Measurements from ENCODE around the gene ZNF33B.
"Not testable (repeated sequence)": the region's sequence is repeated elsewhere in the genome, so short reads cannot be mapped to it uniquely, and the experiment has no call there.

The ZNF33B gene

DNA sequence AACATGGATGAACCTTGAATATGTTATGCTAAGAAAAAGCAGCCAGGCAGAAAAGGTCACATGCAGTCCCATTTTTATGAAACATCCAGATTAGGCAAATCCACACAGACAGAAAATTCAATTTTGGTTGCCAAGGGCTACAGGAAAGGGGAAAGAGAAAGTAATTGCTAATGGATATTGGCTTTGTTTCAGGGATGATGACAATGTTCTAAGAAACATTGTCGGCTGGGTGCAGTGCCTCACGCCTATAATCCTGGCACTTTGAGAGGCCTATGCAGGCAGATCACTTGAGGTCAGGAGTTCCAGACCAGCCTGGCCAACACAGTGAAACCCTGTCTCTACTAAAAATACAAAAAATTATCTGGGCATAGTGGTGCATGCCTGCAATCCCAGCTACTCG lies 23.0 kb downstream of the ZNF33B start:
- DNase-seq (ENCODE audit: low read depth): no peak

DNA sequence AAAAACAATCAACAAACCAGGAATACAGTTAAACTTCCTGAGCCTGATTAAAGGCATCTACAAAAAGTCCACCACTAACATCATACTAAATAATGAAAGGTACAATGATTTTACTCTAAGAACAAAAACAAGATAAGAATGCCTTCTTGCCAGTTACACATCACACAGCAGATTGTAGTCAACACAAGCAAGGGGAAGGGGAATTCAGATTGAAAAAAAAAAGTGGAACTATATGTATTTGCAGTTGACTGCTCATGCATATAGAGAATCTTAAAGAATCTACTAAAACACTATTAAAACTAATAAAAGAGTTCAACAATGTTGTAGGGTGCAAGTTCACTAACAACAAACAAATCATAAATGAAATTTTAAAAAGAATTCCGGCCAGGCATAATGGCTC lies 28.5 kb downstream of the ZNF33B start:
- DNase-seq (ENCODE audit: low read depth): no peak

DNA sequence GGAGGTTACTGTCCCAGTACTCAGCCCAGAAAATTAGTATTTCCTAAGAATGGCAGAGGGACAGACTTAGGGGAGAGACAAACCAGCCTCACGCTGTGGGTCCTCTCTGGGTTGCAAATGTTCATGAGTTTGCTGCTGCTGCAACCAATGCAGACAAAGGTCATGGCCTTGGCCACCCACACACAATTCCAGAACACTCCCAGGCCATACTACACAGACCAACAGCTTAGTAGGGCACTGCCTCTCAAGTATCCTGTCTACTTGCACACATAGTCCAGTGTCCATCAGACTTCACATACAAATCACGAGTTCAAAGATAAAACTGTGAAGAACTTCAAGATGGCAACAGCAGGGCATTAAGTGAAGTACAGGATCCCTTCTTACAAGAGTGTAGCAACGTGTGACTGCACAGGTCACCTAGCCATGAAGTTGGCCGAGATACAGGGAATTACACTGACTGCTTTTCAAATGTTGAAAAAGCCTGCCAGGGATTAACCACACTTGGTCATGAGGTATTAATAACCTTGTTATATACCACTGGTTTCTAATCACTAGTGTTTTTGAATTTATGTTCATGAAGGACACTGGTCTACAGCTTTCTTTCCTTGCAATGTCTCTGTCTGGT lies 40.0 kb downstream of the ZNF33B start:
- DNase-seq (ENCODE audit: low read depth): no peak

DNA sequence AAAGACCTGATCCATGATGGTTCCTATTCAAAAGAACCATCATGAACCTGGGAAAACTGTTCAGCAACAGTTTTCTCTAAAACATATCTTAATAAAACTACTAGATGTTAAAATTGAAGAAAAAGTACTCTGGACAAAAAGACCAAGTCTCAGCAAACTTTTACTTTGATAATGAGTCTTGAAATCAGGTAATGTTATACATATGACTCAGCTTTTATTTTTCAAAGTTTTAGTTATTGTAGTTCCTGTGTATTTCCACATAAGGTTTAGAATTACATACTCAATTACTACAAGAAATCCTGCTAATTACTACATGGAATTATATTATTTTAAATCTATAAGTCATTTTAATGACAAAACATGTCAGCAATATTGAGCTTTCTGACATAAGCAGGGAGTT lies 42.2 kb downstream of the ZNF33B start:
- DNase-seq (ENCODE audit: low read depth): no peak

DNA sequence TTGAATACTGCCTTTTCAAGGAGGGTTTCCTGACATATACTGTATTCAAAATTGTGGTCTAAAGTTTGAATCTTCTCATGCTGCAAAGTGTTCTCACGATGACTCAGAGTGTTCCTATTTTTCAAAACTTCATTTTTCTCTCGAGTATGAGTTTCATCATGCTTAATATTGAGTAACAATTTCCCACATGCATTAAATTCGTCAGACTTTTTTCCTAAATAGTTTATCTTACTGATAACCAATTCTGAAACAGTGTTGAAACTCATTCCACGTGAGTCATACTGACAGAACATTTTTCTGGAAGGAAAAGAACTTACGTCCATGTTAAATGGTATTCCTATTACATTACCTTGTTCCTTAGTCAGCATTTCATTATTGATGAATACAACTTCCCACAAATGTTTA lies 44.1 kb downstream of the ZNF33B start:
- DNase-seq (ENCODE audit: low read depth): no peak

DNA sequence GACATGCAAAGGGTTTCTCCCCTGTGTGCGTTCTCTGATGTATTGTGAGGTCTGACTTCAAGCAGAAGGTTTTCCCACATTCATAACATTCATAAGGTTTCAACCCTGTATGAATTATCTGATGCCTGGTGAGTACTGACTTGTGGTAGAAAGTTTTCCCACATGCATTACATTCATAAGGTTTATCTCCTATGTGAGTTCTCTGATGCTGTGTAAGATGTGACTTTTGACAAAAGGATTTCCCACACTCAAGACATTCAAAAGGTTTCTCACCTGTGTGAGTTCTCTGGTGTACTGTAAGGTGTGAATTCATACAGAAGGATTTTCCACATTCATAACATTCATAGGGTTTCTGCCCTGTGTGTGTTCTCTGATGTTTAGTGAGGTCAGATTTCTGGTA lies 45.1 kb downstream of the ZNF33B start:
- no peak for DNase-seq (ENCODE audit: low read depth)

DNA sequence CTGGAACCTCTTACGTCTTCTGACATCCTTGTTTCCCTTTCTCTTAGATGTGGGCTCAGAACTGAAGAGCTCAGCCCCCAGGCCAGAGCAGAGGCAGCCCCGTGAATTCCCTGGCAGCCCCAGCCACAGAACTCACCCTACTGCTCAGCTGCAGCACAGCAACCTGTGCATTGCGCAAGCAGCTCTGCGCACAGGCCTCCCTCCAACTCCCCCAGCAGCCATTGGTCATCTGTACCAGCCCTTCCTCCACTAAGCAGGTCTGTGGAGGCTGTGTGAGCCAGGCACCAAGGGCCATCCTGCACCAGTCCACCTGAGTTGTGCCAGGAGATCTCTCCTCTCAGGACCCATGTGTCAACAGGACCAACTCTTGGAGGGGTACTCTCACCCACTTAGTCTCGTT lies 54.5 kb downstream of the ZNF33B start:
- DNase-seq (ENCODE audit: low read depth): no peak

DNA sequence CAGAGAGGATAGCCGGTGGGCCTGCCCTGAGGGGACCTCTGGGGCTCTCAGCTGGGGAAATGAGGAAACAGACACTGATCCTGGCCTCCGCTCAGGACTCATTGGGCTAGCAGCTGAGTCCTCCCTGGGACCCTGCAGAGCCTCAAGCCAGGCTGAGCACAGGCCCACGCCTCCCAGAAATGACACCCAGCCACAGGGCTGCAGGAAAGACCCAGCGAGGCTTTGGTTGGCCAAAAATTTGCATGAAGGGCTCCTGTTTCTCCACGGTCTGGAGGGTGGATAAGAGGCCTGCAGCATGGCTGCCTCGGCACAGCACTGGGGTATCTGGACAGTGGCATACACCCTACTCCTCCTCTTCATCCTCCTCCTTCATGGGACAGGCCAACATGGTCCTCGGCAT lies 60.4 kb downstream of the ZNF33B start:
- DNase-seq (ENCODE audit: low read depth): no peak

DNA sequence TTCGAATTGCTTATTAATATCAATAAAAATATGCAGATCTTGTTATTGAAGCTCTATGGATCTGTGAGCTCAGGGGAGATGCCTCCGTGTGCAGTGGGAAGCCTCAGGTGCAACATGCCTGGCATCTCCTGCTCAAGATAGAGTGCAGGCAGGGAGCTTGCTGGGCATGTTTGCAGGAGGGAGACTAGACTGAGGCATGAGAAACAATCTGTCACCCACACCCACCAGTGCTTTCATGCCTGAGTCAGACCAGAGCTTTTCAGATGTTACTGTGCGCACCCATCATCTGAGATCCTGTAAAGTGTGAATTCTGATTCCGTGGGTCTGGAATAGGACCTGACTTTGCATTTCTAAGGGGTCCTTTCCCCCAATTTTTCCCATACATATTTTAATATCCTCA lies 62.0 kb downstream of the ZNF33B start:
- no peak for DNase-seq (ENCODE audit: low read depth)

DNA sequence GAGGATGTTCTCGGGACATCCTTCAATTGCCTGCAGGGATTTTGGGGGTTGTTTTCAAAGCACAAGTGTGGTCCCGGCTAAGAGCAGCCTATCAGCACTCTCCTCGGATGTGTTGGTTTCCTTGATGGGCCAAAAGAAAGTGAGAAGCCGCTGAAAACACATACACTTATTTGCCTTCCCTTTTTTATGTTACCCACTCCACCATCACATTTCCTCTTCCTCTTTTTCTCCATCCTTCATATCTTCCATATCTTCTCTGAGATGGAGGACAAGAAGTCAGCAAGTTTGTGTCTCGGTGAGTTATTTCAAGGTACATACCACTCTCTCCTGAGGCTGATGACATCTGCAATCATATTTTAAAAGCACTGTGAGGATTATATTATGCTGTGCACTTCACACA lies 64.0 kb downstream of the ZNF33B start:
- no peak for DNase-seq (ENCODE audit: low read depth)

DNA sequence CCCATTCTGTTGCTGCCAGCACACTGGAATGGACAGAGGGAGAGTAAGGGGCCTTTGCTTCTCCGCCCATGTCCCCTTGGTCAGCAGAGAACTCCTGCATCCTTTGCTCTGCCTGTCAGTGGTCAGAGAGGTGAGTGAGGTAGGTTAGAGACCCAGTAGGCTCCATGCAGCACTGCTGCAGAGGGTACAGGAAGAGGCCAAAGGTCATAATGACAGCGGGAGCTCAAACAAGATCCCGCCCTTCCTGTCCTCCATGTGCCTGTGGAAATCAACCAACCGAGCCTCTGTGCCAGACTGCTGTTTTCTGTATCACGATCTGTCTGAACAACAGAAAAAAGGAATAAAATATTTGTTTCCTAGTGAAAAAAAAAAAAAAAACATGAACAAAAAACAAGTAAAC lies 81.4 kb downstream of the ZNF33B start:
- no peak for DNase-seq (ENCODE audit: low read depth)

DNA sequence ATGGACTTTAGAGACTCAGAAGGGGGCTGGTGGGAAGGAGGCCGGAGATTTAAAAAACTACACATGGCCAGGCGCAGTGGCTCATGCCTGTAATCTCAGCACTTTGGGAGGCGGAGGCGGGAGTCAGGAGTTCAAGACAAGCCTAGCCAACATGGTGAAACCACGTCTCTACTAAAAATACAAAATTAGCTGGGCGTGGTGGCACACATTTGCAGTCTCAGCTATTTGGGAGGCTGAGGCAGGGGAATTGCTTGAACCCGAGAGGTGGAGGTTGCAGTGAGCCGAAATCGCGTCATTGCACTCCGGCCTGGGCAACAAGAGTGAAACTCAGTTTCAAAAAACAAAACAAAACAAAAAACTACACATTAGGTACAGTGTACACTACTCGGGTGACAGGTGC lies 84.8 kb downstream of the ZNF33B start:
- DNase-seq (ENCODE audit: low read depth): not testable (repeated sequence)

DNA sequence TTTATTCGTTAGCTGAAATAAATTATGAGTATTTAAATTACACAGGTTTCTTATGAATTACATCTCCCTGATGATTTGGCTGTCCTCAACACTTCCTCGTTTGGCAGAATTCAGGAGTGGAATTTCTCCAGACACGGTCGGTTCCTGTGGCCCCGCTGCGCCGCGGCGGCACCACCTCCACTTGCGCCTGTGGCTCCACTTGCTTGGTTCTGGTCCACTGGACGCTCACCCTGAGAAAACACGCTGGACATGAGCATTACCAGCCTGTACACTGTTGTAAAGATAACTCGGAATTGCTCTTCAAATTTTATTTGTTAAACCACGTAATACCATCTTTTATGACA lies 85.3 kb downstream of the ZNF33B start:
- no peak for DNase-seq (ENCODE audit: low read depth)

DNA sequence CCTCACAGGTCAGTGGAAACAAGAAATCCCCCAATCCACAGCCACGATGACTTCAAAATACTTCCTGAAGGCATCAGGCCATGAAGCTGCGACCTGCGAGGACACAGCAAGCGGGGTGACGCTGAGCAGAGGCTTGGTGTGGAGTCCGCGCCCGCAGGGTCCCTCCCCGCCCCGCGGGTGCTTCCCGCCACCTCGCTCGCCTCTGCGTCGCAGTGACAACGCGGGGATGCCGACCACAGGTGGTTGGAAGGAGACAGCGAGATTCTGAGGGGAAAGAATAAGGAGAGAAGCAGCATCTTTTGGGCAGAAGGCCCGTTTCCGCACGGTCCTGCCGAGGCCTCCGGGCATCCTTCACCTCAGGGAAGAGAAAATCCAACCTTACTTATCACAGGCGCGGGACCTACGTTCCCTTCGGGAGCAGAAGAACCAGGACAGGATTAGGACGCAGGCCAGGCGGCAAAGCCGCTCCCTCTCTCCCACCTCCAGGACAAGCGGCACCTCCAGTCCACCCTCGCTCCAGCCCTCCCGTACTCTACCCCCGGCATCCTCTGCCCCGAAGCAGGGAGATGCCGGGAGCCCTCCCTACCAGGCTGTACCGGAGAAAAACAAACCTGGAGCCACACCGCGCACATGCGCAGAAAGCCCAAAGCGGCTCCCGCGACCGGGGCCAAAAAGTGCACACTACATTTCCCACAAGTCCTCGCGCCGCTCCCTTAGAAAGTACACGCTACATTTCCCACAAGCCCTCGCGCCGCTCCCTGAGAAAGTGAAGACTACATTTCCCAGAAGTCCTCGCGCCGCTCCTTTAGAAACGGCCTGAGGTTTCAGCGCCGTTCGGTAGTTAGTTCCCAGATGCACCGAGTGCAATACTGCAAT lies 85.9 kb downstream of the ZNF33B start:
- peak; percentile 92 for DNase-seq (ENCODE audit: low read depth)

DNA sequence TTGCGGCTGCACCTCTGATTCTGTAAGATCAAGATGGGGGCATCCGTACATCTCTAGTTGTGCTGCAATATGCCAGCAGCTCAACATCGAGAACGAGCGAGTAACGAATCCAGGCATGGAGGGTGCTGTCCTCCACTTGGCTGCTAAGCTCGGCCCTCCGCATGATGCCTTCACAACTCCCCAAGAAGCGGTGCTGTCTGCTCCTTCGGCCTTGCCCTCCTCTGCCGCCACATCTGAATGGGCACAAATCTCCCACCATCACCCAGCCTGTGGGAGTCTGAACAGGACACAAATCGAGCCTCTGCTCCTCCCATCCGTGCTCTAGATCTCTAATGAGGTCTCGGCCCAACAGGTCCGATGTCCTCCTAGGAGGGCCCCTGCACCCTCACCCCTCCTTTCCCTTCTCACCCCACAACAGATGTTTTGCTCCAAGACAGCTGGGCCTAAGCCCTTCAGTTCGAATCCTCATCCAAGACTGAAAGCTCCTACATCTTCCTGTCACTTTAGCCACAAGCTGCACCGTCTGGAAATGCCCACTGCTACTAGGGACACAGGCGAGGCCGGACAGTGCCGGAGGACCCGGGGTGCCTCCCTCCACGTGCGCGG lies 86.7 kb downstream of the ZNF33B start:
- DNase-seq (ENCODE audit: low read depth): no peak

DNA sequence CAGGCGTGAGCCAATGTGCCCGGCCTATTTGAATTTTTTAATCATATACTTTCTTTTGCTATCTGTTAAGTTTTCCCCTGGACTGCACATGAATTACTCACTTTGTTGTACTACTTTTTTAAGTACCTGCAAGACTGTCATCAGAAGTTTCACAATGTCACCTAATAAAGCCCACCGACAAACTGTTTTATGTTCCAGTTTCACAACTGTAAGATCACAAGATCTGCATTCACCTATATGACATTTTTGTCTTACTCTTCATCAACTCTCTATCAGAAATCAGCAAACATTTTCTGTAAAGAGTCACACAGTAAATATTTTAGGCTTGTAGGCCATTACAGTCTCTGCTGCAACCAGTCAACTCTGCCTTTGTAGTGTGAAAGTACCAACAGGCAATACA lies 88.5 kb downstream of the ZNF33B start:
- DNase-seq (ENCODE audit: low read depth): no peak

DNA sequence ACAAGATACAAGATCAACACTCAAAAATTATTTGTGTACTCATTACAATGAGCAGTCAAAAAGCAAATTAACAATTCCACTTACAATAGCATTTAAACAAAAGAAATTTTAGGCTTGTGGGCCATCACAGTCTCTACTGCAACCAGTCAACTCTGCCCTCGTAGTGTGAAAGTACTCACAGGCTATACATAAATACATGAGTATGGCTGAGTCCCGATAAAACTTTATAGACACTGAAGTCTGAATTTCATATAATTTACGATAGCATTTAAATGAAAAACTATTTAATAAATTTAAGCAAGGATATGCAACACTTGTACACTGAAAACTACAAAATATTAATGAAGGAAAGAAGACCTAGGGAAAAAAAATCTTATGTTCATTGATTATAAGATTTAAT lies 90.1 kb downstream of the ZNF33B start:
- no peak for DNase-seq (ENCODE audit: low read depth)

DNA sequence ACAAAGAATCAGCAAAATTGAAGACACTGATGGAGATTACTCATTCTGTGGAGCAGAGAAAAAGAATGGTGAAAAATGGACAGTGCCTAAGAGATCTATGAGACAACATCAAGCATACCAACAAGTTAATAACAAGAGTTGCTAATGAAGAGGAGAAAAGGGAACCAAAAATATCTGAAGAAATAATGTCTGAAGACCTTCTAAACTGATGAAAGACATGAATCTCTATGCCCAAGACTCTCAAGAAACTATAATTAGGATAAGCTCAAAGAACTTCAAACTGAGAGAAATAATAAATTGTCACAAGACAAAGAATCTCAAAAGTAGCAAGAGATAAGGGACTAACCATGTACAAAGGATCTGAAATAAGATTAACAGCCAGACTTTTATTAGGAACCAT lies 93.4 kb downstream of the ZNF33B start:
- no peak for DNase-seq (ENCODE audit: low read depth)

DNA sequence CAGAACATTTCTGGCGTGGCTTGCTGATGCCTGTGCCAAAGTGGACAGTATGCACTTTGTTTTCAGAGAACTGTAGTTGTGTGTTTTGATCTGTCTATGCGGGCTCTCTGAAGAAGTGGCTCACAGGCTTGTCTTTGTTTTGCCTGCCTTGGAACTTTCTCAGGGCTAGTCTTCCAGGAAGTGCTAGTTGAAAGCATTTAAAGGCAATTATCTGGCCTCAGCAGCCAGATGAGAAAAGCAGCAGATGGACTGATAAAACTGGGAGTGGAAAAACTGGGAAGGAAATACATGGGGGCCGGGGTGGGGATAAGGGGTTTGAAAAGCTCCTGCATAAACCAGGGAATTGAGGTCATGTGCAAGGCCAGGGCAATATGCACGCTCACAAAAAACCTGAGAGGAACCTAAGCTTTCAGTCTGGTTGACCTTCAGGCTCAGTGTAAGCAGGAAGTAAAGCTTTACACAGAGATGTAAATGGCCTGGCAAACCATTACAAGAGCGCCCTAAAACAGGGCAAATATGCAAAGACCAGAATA lies 94.5 kb downstream of the ZNF33B start:
- no peak for DNase-seq (ENCODE audit: low read depth)

All from stimulated activated CD4-positive, alpha-beta T cell treated with anti-CD3 and anti-CD28 coated beads, Interleukin-2, amount 100 ng/mL, for 4 hours (primary cell).